IPS-18a (cell line): ENCODE data around the gene EPGN.
A peak's percentile ranks its signal among the peaks of the same experiment; 100 is the strongest.

Experiments
- H3K27ac ChIP-seq: one replicate; pipeline ENCODE4 v1.5.1; 2013; ENCODE audit warnings: low read length
- H3K27me3 ChIP-seq: one replicate; pipeline ENCODE4 v1.6.1; 2013; ENCODE audit warnings: mild to moderate bottlenecking, low read length; ENCODE audit not compliant: control insufficient read depth, insufficient read depth
- H3K36me3 ChIP-seq: one replicate; pipeline ENCODE4 v1.6.1; 2013; ENCODE audit warnings: low read depth, low read length; ENCODE audit not compliant: control insufficient read depth
- H3K4me1 ChIP-seq: one replicate; pipeline ENCODE4 v1.6.1; 2013; ENCODE audit warnings: low read depth, low read length; ENCODE audit not compliant: control insufficient read depth
- H3K4me3 ChIP-seq: one replicate; pipeline ENCODE4 v1.5.1; 2013; ENCODE audit warnings: low read length
- H3K9ac ChIP-seq: one replicate; pipeline ENCODE4 v1.6.1; 2013; ENCODE audit warnings: mild to moderate bottlenecking, low read length, moderate library complexity
- H3K9me3 ChIP-seq: one replicate; pipeline ENCODE4 v1.6.1; 2013; ENCODE audit warnings: low read depth, low read length; ENCODE audit not compliant: control insufficient read depth

EPGN gene

DNA sequence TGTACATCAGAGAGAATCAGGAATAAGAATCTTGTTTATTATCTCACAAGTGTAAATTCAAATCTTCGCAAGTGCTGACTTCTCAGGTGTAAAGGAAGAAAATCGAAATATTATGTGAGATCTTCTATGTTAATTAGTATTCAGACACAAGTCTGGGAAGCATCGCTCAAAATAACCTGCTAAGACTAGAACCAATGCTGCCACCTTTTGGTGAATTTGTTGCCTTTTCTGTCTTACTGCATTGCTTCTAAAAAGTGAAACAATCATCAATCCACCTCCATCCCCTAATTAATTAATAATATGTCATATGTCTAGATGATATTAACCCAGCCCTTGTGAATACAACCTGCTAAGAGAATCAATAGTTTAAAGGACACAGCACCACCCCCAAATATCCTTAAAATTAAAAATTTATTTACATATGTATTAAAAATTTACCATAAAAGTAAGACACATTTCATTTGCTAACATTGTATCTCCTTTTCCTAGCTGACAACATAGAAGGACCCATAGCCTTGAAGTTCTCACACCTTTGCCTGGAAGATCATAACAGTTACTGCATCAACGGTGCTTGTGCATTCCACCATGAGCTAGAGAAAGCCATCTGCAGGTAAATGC lies 3.5 kb downstream of the EPGN start:
- H3K9ac ChIP-seq: no peak overlapping the region
- H3K36me3 ChIP-seq: no peaks in the 10 kb centered on the region
- H3K9me3 ChIP-seq: no peaks in the 10 kb centered on the region
- H3K4me1 ChIP-seq: no peaks in the 10 kb centered on the region
- H3K27ac ChIP-seq: no peak overlapping the region
- H3K27me3 ChIP-seq: no peaks in the 10 kb centered on the region
- H3K4me3 ChIP-seq: no peak overlapping the region

GRCh38 chr4:74314329-74314728 lies 6.1 kb downstream of the EPGN start:
- H3K36me3 ChIP-seq: no peaks in the 10 kb centered on the region
- no peaks in the 10 kb centered on the region for H3K9me3 ChIP-seq
- no peak overlapping the region for H3K27ac ChIP-seq
- no peak overlapping the region for H3K4me3 ChIP-seq
- no peaks in the 10 kb centered on the region for H3K27me3 ChIP-seq
- no peaks in the 10 kb centered on the region for H3K4me1 ChIP-seq
- no peak overlapping the region for H3K9ac ChIP-seq

- H3K27me3 ChIP-seq: no peaks in the 10 kb centered on the region
- H3K9me3 ChIP-seq: no peaks in the 10 kb centered on the region
- no peaks in the 10 kb centered on the region for H3K36me3 ChIP-seq
- no peak overlapping the region for H3K9ac ChIP-seq
- no peaks in the 10 kb centered on the region for H3K4me1 ChIP-seq
- H3K4me3 ChIP-seq: no peak overlapping the region
- H3K27ac ChIP-seq: no peak overlapping the region
Measured at GRCh38 chr4:74314944-74315343, 6.7 kb downstream of the EPGN start.

DNA sequence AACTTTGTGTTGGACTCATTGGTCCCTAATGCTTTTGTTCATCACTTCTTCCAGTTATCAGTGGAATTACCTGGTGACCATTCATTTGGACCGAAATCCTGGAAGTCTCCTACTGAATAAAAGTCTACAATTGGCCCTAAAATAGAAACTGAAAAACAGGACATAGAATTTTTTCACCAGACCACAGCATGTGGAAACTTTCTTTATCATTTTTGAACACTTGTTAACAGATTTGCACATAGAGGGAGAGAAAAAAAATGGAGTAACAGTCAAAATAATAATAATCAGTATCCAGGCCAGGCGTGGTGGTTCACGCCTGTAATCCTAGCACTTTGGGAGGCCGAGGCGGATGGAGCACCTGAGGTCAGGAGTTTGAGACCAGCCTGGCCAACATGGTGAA lies 7.1 kb downstream of the EPGN start:
- Histone ChIP-seq H3K27me3 (no peaks in the 10 kb centered on the region), H3K9ac (no peak overlapping the region), H3K4me1 (no peaks in the 10 kb centered on the region)

GRCh38 chr4:74316397-74316796 lies 8.1 kb downstream of the EPGN start:
- no peaks in the 10 kb centered on the region for H3K27me3 ChIP-seq
- no peaks in the 10 kb centered on the region for H3K9me3 ChIP-seq
- no peak overlapping the region for H3K4me3 ChIP-seq
- no peak overlapping the region for H3K9ac ChIP-seq
- H3K27ac ChIP-seq: no peak overlapping the region
- no peaks in the 10 kb centered on the region for H3K36me3 ChIP-seq
- peaks cover 6% of the 10 kb centered on the region for H3K4me1 ChIP-seq

More for the DNA sequence above, 7.1 kb downstream of the EPGN start:
- Histone ChIP-seq H3K36me3 (no peaks in the 10 kb centered on the region), H3K27ac (no peak overlapping the region), H3K9me3 (no peaks in the 10 kb centered on the region), H3K4me3 (no peak overlapping the region)

DNA sequence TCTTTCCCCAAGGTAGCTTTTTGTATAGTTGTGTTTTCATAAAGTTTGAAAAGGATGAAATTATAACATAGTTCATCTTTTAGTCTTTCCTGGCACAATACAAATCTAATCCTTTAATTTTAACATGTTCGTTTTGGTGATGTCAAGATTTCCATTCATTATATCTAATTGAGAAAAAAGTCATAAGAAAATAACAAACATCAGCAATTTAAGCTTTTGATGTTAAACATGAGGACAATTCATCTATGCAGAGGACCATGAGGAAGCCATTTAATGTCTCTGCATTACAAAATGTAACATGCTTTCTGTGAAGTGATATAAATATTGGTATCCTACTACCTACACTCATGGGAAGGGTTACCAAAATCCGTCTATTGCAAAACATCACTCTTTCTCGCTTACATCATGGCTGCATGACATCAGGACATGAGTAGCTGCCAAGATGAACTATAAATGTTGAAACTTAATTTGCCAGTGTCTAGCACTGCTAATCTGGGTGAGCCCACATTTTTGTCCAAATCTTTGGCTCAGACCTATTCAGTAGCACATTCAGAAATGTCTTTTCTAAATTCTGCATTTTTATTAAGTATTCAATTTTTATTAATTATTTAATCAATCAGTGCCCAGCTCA lies 9.5 kb downstream of the EPGN start:
- H3K9ac ChIP-seq: no peak overlapping the region
- no peak overlapping the region for H3K27ac ChIP-seq
- no peak overlapping the region for H3K4me3 ChIP-seq
- no peaks in the 10 kb centered on the region for H3K36me3 ChIP-seq
- H3K9me3 ChIP-seq: no peaks in the 10 kb centered on the region
- peaks cover 6% of the 10 kb centered on the region for H3K4me1 ChIP-seq
- no peaks in the 10 kb centered on the region for H3K27me3 ChIP-seq

- Histone ChIP-seq H3K9ac (no peak overlapping the region), H3K27me3 (no peaks in the 10 kb centered on the region), H3K4me3 (no peak overlapping the region), H3K4me1 (peaks cover 9% of the 10 kb centered on the region), H3K36me3 (no peaks in the 10 kb centered on the region), H3K27ac (no peak overlapping the region), H3K9me3 (no peaks in the 10 kb centered on the region)
Measured at GRCh38 chr4:74318276-74318675, 10.0 kb downstream of the EPGN start.

- Histone ChIP-seq H3K9ac (no peak overlapping the region), H3K4me3 (no peak overlapping the region), H3K27ac (no peak overlapping the region), H3K9me3 (no peaks in the 10 kb centered on the region), H3K27me3 (no peaks in the 10 kb centered on the region), H3K4me1 (peaks cover 18% of the 10 kb centered on the region), H3K36me3 (no peaks in the 10 kb centered on the region)
Measured at GRCh38 chr4:74319470-74319869, 11.2 kb downstream of the EPGN start.

DNA sequence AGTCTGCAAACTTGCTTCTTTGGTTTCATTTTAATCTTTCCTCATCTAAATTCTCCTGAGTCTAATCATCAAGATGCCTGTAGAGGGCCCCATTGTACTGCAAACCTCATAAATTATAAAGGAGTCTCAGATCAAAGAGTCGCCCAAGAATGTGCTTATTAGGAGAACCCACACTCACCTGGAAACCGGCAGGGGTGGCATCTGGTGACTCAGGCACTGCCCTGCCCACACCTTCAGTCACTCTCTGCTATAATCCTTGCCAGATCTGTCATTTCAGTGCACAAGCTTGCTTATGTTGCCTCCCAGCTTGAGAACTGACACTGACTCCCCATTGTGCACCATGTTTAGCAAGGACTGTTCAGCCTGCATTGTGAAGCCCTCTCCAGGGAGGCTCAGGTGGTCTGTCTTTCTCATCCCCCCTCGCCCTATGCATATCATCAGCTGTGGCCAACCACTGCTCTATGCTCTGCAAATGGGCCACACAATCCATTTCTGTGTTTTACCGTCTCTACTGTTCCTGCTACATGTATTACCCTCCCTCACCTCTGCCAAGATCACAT lies 12.4 kb downstream of the EPGN start:
- Histone ChIP-seq H3K27ac (no peak overlapping the region), H3K27me3 (no peaks in the 10 kb centered on the region), H3K4me3 (peak overlapping the region; percentile 6), H3K9ac (no peak overlapping the region), H3K36me3 (no peaks in the 10 kb centered on the region), H3K9me3 (no peaks in the 10 kb centered on the region), H3K4me1 (peaks cover 20% of the 10 kb centered on the region)

GRCh38 chr4:74322301-74322700 lies 14.0 kb downstream of the EPGN start:
- H3K4me1 ChIP-seq: peaks cover 20% of the 10 kb centered on the region
- H3K9me3 ChIP-seq: no peaks in the 10 kb centered on the region
- H3K27ac ChIP-seq: no peak overlapping the region
- H3K4me3 ChIP-seq: no peak overlapping the region
- H3K27me3 ChIP-seq: no peaks in the 10 kb centered on the region
- no peak overlapping the region for H3K9ac ChIP-seq
- no peaks in the 10 kb centered on the region for H3K36me3 ChIP-seq

DNA sequence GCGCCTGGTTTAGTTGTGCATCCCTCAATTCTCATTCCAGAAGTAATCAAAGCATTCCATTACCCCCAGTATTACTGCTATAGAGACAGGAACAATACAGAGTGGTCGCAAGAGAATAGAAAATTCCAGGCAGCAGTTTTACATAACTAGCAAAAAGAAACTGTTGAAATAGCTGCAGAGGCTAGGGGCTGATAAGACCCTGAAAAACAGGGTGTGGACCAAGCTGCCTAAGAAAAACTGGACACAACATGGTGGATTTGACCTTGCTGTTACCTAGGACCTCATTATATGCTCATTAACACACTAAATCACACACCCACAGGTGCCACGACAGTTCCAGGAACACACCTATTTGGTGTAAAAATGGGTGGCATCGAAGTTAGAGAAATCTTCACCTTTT lies 15.4 kb downstream of the EPGN start:
- no peak overlapping the region for H3K4me3 ChIP-seq
- H3K27ac ChIP-seq: no peak overlapping the region
- H3K4me1 ChIP-seq: peaks cover 20% of the 10 kb centered on the region

DNA sequence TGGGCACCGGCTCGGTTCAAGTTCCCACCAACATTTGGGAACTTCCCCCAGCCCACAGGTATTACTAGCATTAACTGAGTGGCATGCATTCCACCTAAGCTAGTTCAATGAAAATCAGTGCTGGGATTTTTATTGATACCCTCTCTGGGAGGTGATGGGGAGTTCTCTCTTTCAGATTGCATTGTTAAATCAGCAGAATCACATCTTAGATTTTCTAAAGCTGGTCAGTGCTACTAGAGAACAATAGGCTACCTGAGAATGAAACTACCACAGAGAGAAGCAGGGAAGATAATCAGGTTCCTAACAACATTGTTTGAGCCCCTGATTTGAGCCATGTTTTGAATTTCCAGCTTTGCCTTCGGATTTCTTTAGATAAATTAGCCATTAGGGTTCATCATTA lies 16.0 kb downstream of the EPGN start:
- Histone ChIP-seq H3K36me3 (no peaks in the 10 kb centered on the region), H3K9me3 (no peaks in the 10 kb centered on the region), H3K4me1 (peaks cover 20% of the 10 kb centered on the region), H3K4me3 (no peak overlapping the region), H3K27ac (no peak overlapping the region), H3K9ac (no peak overlapping the region), H3K27me3 (no peaks in the 10 kb centered on the region)

More for the DNA sequence above, 15.4 kb downstream of the EPGN start:
- Histone ChIP-seq H3K27me3 (no peaks in the 10 kb centered on the region), H3K9ac (no peak overlapping the region), H3K9me3 (no peaks in the 10 kb centered on the region), H3K36me3 (no peaks in the 10 kb centered on the region)
